ENCODE data around the gene HSP90AB1. TPM values are rescaled to one million over a fixed set of nuclear protein-coding genes. Genes with fewer than 3 reads are reported as not detected.

The HSP90AB1 gene
- total and polyA plus RNA-seq, 9 of the 15 experiments (the other 6 are each of a cell fraction or from before 2014, with no cell fraction given), result 1,780 to 3,358 (median 2,262) TPM

GRCh38 chr6:44257753-44258324 is 10.9 kb downstream of the HSP90AB1 start (continued):
- TF ChIP-seq CHD7 (IDR thresholded peaks at IDR 0.05; ENCODE audit: low read depth, low read length), result no peak
- TF ChIP-seq STAT5A (IDR thresholded peaks at IDR 0.05; ENCODE audit: borderline replicate concordance, low read length), result no peak; the same call in 1 of the 2 replicates
- no peak for TF ChIP-seq ZBTB17 (CRISPR knock-in tag; IDR thresholded peaks at IDR 0.05)
- 0 out of 2 replicates have a peak, but pooled peaks have one; percentile 35 for TF ChIP-seq NFATC3 (IDR thresholded peaks at IDR 0.05)
- peak; percentile 26; the same call in 1 of the 2 replicates for TF ChIP-seq STAT6 (CRISPR knock-in tag; IDR thresholded peaks at IDR 0.05)
- peak; percentile 22 for TF ChIP-seq SMAD1 (IDR thresholded peaks at IDR 0.05; ENCODE audit: low read depth, low read length, partially characterized antibody)
- TF ChIP-seq ZNF232 (CRISPR knock-in tag; IDR thresholded peaks at IDR 0.05), result 0 out of 2 replicates have a peak, but pooled peaks have one; percentile 21
- TF ChIP-seq HBP1 (CRISPR knock-in tag; IDR thresholded peaks at IDR 0.05), result peak; percentile 39; the same call in 1 of the 2 replicates
- TF ChIP-seq CREB5 (CRISPR knock-in tag; IDR thresholded peaks at IDR 0.05), result 0 out of 2 replicates have a peak, but pooled peaks have one; percentile 62
- TF ChIP-seq ZNF830 (CRISPR knock-in tag; IDR thresholded peaks at IDR 0.05), result peak; percentile 71; the same call in 1 of the 2 replicates

All from K562 (cell line).